ENCODE results near the gene GNG12.

GNG12 gene

GRCh38 chr1:67723620-67724019 lies 109.6 kb downstream of the GNG12 start:
- Histone ChIP-seq H3K36me3 (ENCODE audit: insufficient read depth) (no peaks in the 10 kb centered on the region), H2AFZ (ENCODE audit: low read depth) (no peak overlapping the region), H3K4me2 (no peak overlapping the region), H3K79me2 (ENCODE audit: insufficient read depth, low read depth) (no peaks in the 10 kb centered on the region), H3K9ac (no peak overlapping the region), H3K4me3 (IDR thresholded peaks at IDR 0.05; ENCODE audit: insufficient read depth, low read depth, low read length) (no peak overlapping the region), H3K27ac (no peak overlapping the region), H4K20me1 (ENCODE audit: insufficient read depth) (no peaks in the 10 kb centered on the region), H3K27me3 (ENCODE audit: insufficient read depth, low read depth) (no peaks in the 10 kb centered on the region), H3K4me1 (ENCODE audit: low read depth, poor library complexity, severe bottlenecking) (peaks cover 16% of the 10 kb centered on the region)
- TF ChIP-seq, protein P1, sequence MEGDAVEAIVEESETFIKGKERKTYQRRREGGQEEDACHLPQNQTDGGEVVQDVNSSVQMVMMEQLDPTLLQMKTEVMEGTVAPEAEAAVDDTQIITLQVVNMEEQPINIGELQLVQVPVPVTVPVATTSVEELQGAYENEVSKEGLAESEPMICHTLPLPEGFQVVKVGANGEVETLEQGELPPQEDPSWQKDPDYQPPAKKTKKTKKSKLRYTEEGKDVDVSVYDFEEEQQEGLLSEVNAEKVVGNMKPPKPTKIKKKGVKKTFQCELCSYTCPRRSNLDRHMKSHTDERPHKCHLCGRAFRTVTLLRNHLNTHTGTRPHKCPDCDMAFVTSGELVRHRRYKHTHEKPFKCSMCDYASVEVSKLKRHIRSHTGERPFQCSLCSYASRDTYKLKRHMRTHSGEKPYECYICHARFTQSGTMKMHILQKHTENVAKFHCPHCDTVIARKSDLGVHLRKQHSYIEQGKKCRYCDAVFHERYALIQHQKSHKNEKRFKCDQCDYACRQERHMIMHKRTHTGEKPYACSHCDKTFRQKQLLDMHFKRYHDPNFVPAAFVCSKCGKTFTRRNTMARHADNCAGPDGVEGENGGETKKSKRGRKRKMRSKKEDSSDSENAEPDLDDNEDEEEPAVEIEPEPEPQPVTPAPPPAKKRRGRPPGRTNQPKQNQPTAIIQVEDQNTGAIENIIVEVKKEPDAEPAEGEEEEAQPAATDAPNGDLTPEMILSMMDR (conservative IDR thresholded peaks at IDR 0.05; ENCODE audit: low read depth, low read length), result no peak

- TF ChIP-seq, protein P1 (conservative IDR thresholded peaks at IDR 0.05; ENCODE audit: low read depth, low read length), result no peak
- Histone ChIP-seq H3K27ac (no peak overlapping the region), H2AFZ (ENCODE audit: low read depth) (no peak overlapping the region), H3K27me3 (ENCODE audit: insufficient read depth, low read depth) (no peaks in the 10 kb centered on the region), H3K79me2 (ENCODE audit: insufficient read depth, low read depth) (no peaks in the 10 kb centered on the region), H3K36me3 (ENCODE audit: insufficient read depth) (no peaks in the 10 kb centered on the region), H4K20me1 (ENCODE audit: insufficient read depth) (no peaks in the 10 kb centered on the region), H3K4me3 (IDR thresholded peaks at IDR 0.05; ENCODE audit: insufficient read depth, low read depth, low read length) (no peak overlapping the region), H3K9ac (no peak overlapping the region), H3K4me2 (no peak overlapping the region), H3K4me1 (ENCODE audit: low read depth, poor library complexity, severe bottlenecking) (peaks cover 16% of the 10 kb centered on the region)
Observed at GRCh38 chr1:67723126-67723525, 110.1 kb downstream of the GNG12 start.

DNA sequence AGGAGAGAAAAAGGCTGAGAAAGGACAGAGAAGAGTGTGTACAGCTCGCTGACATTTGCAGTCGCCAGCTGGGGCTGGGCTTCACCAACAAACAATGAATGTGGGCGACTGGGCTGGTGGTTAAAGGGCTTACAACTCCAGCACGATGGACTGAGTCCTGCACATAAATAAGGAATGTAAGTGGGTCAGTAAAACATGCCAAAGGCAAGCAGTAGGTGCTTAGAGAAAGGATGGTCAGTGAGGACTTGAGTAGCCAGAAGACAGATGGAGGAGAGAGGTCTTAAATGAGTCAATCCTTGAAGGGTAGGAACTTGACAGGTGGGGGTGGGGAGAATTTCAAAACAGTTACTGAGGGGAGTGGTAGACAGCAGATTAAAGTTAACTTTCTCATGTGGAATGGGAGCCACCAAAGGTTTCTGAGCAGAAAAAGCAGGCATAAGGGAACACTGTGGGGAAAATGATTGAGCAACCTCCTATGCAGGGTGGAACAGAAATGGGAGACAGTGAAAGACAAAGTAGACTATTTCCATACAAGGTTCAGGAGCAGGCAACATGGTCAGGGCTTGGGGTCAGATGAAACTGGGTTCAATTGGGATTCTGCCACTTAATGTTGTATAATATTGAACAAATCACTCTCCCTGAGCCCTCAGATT lies 110.8 kb downstream of the GNG12 start:
- H3K4me1 ChIP-seq (ENCODE audit: low read depth, poor library complexity, severe bottlenecking), result peaks cover 16% of the 10 kb centered on the region
- TF ChIP-seq, protein P1 (conservative IDR thresholded peaks at IDR 0.05; ENCODE audit: low read depth, low read length), result no peak
- H2AFZ ChIP-seq (ENCODE audit: low read depth), result no peak overlapping the region
- H4K20me1 ChIP-seq (ENCODE audit: insufficient read depth), result no peaks in the 10 kb centered on the region
- H3K4me3 ChIP-seq (IDR thresholded peaks at IDR 0.05; ENCODE audit: insufficient read depth, low read depth, low read length), result no peak overlapping the region
- H3K79me2 ChIP-seq (ENCODE audit: insufficient read depth, low read depth), result no peaks in the 10 kb centered on the region
- no peak overlapping the region for H3K9ac ChIP-seq
- no peak overlapping the region for H3K27ac ChIP-seq
- H3K4me2 ChIP-seq, result no peak overlapping the region; the same call in 1 of the 2 replicates
- H3K36me3 ChIP-seq (ENCODE audit: insufficient read depth), result no peaks in the 10 kb centered on the region
- no peaks in the 10 kb centered on the region for H3K27me3 ChIP-seq (ENCODE audit: insufficient read depth, low read depth)

DNA sequence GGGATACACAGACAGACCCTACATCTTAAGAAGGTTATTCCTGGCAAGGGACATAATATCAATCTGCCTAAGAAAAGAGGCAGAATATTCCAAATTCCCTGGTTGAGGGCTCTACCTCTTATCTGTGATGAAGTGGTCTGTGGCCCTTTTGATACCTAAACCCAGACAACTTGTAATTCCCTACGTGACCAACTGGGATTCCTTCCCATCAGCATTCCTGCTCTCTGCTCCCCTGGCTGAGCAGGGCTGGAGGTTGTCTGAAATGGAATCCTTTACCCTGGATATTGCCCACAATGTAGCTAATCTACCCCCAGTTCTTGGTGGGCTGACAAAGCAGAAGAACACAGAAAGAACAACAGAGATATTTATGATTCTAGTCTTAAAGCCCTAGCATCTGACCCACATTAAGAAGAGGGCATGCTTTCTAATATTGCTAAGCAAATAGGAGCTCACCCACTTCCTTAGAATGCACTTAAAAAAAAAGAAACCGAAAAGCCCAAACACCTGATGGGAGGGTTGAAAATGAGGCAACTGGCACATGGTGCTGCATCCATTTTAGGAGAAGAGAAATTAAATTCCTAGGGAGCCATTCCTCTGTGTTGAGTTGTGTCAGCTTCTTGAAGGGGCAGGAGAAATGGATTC lies 111.5 kb downstream of the GNG12 start:
- no peak overlapping the region for H3K4me3 ChIP-seq (IDR thresholded peaks at IDR 0.05; ENCODE audit: insufficient read depth, low read depth, low read length)
- H3K27me3 ChIP-seq (ENCODE audit: insufficient read depth, low read depth), result no peaks in the 10 kb centered on the region
- H4K20me1 ChIP-seq (ENCODE audit: insufficient read depth), result no peaks in the 10 kb centered on the region
- H3K27ac ChIP-seq, result no peak overlapping the region
- no peak overlapping the region for H3K9ac ChIP-seq
- peaks cover 16% of the 10 kb centered on the region for H3K4me1 ChIP-seq (ENCODE audit: low read depth, poor library complexity, severe bottlenecking)
- no peaks in the 10 kb centered on the region for H3K36me3 ChIP-seq (ENCODE audit: insufficient read depth)
- H3K79me2 ChIP-seq (ENCODE audit: insufficient read depth, low read depth), result no peaks in the 10 kb centered on the region
- H2AFZ ChIP-seq (ENCODE audit: low read depth), result no peak overlapping the region
- TF ChIP-seq, protein P1 (conservative IDR thresholded peaks at IDR 0.05; ENCODE audit: low read depth, low read length), result no peak
- no peak overlapping the region; the same call in 1 of the 2 replicates for H3K4me2 ChIP-seq
